HepG2 (cell line): ENCODE data around the gene HYAL2. TPM values are rescaled to one million over a fixed set of nuclear protein-coding genes. Genes with fewer than 3 reads are reported as not detected.

Source experiments
- CBX5 ChIP-seq: sonication (generic); formaldehyde crosslinking; IDR thresholded peaks from 2 replicates; pipeline ENCODE4 v1.4.0; 2020; ENCODE audit warnings: missing genetic modification reagents, borderline replicate concordance
- ELF4 ChIP-seq: sonication (generic); formaldehyde crosslinking; IDR thresholded peaks from 2 replicates; pipeline ENCODE4 v1.5.0; 2020; ENCODE audit warnings: missing genetic modification reagents, mild to moderate bottlenecking, moderate library complexity, borderline replicate concordance
- KLF13 ChIP-seq: sonication (generic); formaldehyde crosslinking; IDR thresholded peaks from 2 replicates; pipeline ENCODE4 v1.4.0; 2020; ENCODE audit warnings: mild to moderate bottlenecking, missing genetic modification reagents
- MAZ ChIP-seq, 2 experiments: sonication (generic) in 1 of 2; formaldehyde crosslinking in 1 of 2; IDR thresholded peaks; 2 replicates each; pipeline versions ENCODE4 v1.5.0 to v1.6.1; 2012 to 2020; ENCODE audit warnings: low read depth in 2 of 2, mild to moderate bottlenecking in 2 of 2, borderline replicate concordance in 1 of 2, improper control_type of control experiment in 1 of 2, low read length in 1 of 2, missing genetic modification reagents in 1 of 2, moderate library complexity in 1 of 2
- MTA3 ChIP-seq: sonication (generic); formaldehyde crosslinking; IDR thresholded peaks from 2 replicates; pipeline ENCODE4 v1.4.0; 2020; ENCODE audit warnings: missing genetic modification reagents
- NFRKB ChIP-seq: fragments of 450-650 bp; IDR thresholded peaks from 2 replicates; pipeline ENCODE4 v1.6.1; 2017
- PRMT3 ChIP-seq: sonication (generic); formaldehyde crosslinking; IDR thresholded peaks from 2 replicates; pipeline ENCODE4 v1.8.1; 2022; ENCODE audit warnings: low read depth, mild to moderate bottlenecking, moderate library complexity, missing genetic modification reagents, borderline replicate concordance
- ZBTB1 ChIP-seq: sonication (generic); formaldehyde crosslinking; IDR thresholded peaks from 2 replicates; pipeline ENCODE4 v1.4.0; 2020; ENCODE audit warnings: missing genetic modification reagents, borderline replicate concordance
- ZNF260 ChIP-seq: sonication (generic); formaldehyde crosslinking; IDR thresholded peaks from 2 replicates; pipeline ENCODE4 v1.4.0; 2020; ENCODE audit warnings: missing genetic modification reagents, low read depth, mild to moderate bottlenecking, borderline replicate concordance
- polyA plus RNA-seq, 8 experiments: library from polyadenylated mRNA; depleted of rRNA in 3 of 8; stranded (reverse) in 7 of 8; unstranded in 1 of 8; fragments of >200 nt; fragmentation: Illumina TruSeq in 4 of 8; extraction: Trizol in 4 of 8; gene quantifications; 2 replicates each; pipeline versions ENCODE4 v1.2.1 to v1.2.3, GENCODE V29; 2011 to 2016; ENCODE audit warnings: low read depth in 4 of 8, missing spikeins in 1 of 8, mixed read lengths in 1 of 8; ENCODE audit not compliant: insufficient read depth in 1 of 8
- total RNA-seq, 5 experiments: library from RNA; depleted of rRNA; stranded (reverse); fragments of >200 nt; fragmentation: Illumina TruSeq; extraction: Trizol; gene quantifications; 2 replicates each; pipeline ENCODE4 v1.2.3, GENCODE V29; 2016; ENCODE audit warnings: low read depth in 1 of 5
- TF ChIP-seq, protein P1 (sequence below): sonication (generic); formaldehyde crosslinking; IDR thresholded peaks from 2 replicates; pipeline ENCODE4 v1.4.0; 2020; ENCODE audit warnings: missing genetic modification reagents
- TF ChIP-seq, protein P2 (sequence below): sonication (generic); formaldehyde crosslinking; IDR thresholded peaks from 2 replicates; pipeline ENCODE4 v1.5.0; 2020; ENCODE audit warnings: mild to moderate bottlenecking, missing genetic modification reagents
- TF ChIP-seq, protein P3 (sequence below): sonication (generic); formaldehyde crosslinking; IDR thresholded peaks from 2 replicates; pipeline ENCODE4 v1.4.0; 2020; ENCODE audit warnings: missing genetic modification reagents
- TF ChIP-seq, protein P4 (sequence below): sonication (generic); formaldehyde crosslinking; IDR thresholded peaks from 2 replicates; pipeline ENCODE4 v1.4.0; 2020; ENCODE audit warnings: missing genetic modification reagents; ENCODE audit errors: not compliant biosample characterization
- TF ChIP-seq, protein P5 (sequence below): sonication (generic); formaldehyde crosslinking; IDR thresholded peaks from 2 replicates; pipeline ENCODE4; 2020; ENCODE audit warnings: missing genetic modification reagents, mild to moderate bottlenecking, borderline replicate concordance

Gene HYAL2
- total and polyA plus RNA-seq, 2 of the 13 experiments (the other 11 are each of a cell fraction or from before 2014, with no cell fraction given) = 76.2 to 102 TPM

DNA sequence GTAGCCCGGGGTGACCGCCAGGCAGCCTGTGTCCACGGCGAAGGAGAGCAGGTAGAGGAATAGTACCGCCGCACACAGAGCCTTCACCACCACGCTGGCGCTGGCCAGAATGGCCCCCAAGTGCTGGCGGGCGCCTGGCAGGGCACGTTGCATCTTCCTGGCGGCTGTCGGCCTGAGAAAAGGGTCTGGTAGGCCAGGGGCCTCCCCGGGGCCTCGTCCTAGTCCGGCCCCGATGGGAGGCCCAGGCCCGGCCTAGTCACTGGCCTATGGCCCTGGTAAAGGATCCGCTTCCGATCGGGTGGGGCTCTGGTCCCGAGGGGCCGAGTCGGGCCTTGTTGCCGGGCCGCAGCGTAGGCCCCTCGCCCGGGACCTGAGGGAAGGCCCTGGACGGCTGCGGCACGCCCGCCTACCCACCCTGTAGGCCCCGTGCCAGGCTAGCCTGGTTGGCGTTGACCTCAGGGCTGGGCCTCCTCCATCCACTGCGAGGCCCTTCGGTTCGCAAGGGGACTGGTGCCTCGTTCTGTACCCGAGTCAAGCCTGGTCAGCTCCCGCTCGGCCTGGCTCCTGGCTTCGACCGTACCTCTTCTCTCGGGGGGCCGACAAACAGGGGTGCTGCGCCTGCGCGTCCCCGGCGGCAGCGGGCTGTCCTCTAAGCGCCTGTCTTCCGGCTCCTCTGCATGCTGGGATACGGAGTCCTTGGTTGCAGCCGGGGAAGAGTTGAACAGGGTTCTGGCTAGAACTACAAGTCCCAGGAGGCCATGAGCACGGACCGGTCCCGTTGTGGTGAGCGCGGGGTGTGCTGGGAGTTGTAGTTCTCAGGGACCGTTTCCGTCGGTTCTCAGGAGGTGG lies 36.6 kb upstream of the HYAL2 start, which contains the start of gene TMEM115 (continued):
- no peak for TF ChIP-seq MTA3 (CRISPR knock-in tag)
- no peak for TF ChIP-seq ZNF260 (CRISPR knock-in tag)
- no peak for TF ChIP-seq KLF13
- TF ChIP-seq, protein P1, sequence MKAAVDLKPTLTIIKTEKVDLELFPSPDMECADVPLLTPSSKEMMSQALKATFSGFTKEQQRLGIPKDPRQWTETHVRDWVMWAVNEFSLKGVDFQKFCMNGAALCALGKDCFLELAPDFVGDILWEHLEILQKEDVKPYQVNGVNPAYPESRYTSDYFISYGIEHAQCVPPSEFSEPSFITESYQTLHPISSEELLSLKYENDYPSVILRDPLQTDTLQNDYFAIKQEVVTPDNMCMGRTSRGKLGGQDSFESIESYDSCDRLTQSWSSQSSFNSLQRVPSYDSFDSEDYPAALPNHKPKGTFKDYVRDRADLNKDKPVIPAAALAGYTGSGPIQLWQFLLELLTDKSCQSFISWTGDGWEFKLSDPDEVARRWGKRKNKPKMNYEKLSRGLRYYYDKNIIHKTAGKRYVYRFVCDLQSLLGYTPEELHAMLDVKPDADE (CRISPR knock-in tag) = no peak
- TF ChIP-seq, protein P2, sequence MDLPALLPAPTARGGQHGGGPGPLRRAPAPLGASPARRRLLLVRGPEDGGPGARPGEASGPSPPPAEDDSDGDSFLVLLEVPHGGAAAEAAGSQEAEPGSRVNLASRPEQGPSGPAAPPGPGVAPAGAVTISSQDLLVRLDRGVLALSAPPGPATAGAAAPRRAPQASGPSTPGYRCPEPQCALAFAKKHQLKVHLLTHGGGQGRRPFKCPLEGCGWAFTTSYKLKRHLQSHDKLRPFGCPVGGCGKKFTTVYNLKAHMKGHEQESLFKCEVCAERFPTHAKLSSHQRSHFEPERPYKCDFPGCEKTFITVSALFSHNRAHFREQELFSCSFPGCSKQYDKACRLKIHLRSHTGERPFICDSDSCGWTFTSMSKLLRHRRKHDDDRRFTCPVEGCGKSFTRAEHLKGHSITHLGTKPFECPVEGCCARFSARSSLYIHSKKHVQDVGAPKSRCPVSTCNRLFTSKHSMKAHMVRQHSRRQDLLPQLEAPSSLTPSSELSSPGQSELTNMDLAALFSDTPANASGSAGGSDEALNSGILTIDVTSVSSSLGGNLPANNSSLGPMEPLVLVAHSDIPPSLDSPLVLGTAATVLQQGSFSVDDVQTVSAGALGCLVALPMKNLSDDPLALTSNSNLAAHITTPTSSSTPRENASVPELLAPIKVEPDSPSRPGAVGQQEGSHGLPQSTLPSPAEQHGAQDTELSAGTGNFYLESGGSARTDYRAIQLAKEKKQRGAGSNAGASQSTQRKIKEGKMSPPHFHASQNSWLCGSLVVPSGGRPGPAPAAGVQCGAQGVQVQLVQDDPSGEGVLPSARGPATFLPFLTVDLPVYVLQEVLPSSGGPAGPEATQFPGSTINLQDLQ (CRISPR knock-in tag) = no peak
- TF ChIP-seq, protein P3, sequence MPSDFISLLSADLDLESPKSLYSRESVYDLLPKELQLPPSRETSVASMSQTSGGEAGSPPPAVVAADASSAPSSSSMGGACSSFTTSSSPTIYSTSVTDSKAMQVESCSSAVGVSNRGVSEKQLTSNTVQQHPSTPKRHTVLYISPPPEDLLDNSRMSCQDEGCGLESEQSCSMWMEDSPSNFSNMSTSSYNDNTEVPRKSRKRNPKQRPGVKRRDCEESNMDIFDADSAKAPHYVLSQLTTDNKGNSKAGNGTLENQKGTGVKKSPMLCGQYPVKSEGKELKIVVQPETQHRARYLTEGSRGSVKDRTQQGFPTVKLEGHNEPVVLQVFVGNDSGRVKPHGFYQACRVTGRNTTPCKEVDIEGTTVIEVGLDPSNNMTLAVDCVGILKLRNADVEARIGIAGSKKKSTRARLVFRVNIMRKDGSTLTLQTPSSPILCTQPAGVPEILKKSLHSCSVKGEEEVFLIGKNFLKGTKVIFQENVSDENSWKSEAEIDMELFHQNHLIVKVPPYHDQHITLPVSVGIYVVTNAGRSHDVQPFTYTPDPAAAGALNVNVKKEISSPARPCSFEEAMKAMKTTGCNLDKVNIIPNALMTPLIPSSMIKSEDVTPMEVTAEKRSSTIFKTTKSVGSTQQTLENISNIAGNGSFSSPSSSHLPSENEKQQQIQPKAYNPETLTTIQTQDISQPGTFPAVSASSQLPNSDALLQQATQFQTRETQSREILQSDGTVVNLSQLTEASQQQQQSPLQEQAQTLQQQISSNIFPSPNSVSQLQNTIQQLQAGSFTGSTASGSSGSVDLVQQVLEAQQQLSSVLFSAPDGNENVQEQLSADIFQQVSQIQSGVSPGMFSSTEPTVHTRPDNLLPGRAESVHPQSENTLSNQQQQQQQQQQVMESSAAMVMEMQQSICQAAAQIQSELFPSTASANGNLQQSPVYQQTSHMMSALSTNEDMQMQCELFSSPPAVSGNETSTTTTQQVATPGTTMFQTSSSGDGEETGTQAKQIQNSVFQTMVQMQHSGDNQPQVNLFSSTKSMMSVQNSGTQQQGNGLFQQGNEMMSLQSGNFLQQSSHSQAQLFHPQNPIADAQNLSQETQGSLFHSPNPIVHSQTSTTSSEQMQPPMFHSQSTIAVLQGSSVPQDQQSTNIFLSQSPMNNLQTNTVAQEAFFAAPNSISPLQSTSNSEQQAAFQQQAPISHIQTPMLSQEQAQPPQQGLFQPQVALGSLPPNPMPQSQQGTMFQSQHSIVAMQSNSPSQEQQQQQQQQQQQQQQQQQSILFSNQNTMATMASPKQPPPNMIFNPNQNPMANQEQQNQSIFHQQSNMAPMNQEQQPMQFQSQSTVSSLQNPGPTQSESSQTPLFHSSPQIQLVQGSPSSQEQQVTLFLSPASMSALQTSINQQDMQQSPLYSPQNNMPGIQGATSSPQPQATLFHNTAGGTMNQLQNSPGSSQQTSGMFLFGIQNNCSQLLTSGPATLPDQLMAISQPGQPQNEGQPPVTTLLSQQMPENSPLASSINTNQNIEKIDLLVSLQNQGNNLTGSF (CRISPR knock-in tag) = no peak
- no peak for TF ChIP-seq MAZ (IDR thresholded peaks at IDR 0.05; ENCODE audit: borderline replicate concordance, low read depth, low read length)
- TF ChIP-seq MAZ (CRISPR knock-in tag; IDR thresholded peaks at IDR 0.05; ENCODE audit: low read depth) = peak; percentile 88
- TF ChIP-seq PRMT3 = no peak
- TF ChIP-seq, protein P4, sequence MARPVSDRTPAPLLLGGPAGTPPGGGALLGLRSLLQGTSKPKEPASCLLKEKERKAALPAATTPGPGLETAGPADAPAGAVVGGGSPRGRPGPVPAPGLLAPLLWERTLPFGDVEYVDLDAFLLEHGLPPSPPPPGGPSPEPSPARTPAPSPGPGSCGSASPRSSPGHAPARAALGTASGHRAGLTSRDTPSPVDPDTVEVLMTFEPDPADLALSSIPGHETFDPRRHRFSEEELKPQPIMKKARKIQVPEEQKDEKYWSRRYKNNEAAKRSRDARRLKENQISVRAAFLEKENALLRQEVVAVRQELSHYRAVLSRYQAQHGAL = peak; percentile 64
- TF ChIP-seq, protein P5, sequence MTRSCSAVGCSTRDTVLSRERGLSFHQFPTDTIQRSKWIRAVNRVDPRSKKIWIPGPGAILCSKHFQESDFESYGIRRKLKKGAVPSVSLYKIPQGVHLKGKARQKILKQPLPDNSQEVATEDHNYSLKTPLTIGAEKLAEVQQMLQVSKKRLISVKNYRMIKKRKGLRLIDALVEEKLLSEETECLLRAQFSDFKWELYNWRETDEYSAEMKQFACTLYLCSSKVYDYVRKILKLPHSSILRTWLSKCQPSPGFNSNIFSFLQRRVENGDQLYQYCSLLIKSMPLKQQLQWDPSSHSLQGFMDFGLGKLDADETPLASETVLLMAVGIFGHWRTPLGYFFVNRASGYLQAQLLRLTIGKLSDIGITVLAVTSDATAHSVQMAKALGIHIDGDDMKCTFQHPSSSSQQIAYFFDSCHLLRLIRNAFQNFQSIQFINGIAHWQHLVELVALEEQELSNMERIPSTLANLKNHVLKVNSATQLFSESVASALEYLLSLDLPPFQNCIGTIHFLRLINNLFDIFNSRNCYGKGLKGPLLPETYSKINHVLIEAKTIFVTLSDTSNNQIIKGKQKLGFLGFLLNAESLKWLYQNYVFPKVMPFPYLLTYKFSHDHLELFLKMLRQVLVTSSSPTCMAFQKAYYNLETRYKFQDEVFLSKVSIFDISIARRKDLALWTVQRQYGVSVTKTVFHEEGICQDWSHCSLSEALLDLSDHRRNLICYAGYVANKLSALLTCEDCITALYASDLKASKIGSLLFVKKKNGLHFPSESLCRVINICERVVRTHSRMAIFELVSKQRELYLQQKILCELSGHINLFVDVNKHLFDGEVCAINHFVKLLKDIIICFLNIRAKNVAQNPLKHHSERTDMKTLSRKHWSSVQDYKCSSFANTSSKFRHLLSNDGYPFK (CRISPR knock-in tag) = peak; percentile 79; the same call in 1 of the 2 replicates
- no peak for TF ChIP-seq ZBTB1 (CRISPR knock-in tag)
- peak; percentile 15 for TF ChIP-seq CBX5
- TF ChIP-seq NFRKB = no peak
- TF ChIP-seq ELF4 = peak; percentile 73; the same call in 1 of the 2 replicates
